Neural cell (in vitro differentiated cells): Measurements from ENCODE around the gene SPRY4.

Experiments used
- EP300 ChIP-seq: fragments of 450-650 bp; conservative IDR thresholded peaks from 2 replicates; pipeline ENCODE4 v1.6.1; 2014; ENCODE audit warnings: antibody characterized with exemption, mild to moderate bottlenecking, moderate library complexity; ENCODE audit not compliant: poor library complexity, severe bottlenecking
- EZH2 ChIP-seq: fragments of 200-600, 300-800 bp; shearing (Covaris generic), sonication (generic); IDR thresholded peaks from 2 replicates; pipeline ENCODE4 v1.6.1; 2014; ENCODE audit warnings: antibody characterized with exemption, low read length, borderline replicate concordance, mild to moderate bottlenecking; ENCODE audit not compliant: insufficient read depth, poor library complexity, severe bottlenecking
- POLR2AphosphoS5 ChIP-seq: IDR thresholded peaks from 2 replicates; pipeline ENCODE4 v1.6.1; 2012
- RAD21 ChIP-seq: fragments of 450-650 bp; conservative IDR thresholded peaks from 2 replicates; pipeline ENCODE4 v1.6.1; 2014; ENCODE audit warnings: antibody characterized with exemption, mild to moderate bottlenecking, moderate library complexity
- SMC3 ChIP-seq: fragments of 450-650 bp; conservative IDR thresholded peaks from 2 replicates; pipeline ENCODE4 v1.6.1; 2014; ENCODE audit warnings: antibody characterized with exemption, mild to moderate bottlenecking, moderate library complexity; ENCODE audit not compliant: poor library complexity
- TAF1 ChIP-seq: IDR thresholded peaks from 2 replicates; pipeline ENCODE4 v1.6.1; 2012; ENCODE audit warnings: low read depth
- TF ChIP-seq, protein P1 (sequence below): fragments of 450-650 bp; IDR thresholded peaks from 2 replicates; pipeline ENCODE4 v1.5.1; 2014; ENCODE audit warnings: antibody characterized with exemption, mild to moderate bottlenecking, moderate library complexity; ENCODE audit not compliant: poor library complexity, severe bottlenecking
- TF ChIP-seq, protein P2 (sequence below): IDR thresholded peaks from 2 replicates; pipeline ENCODE4 v1.6.1; 2012; ENCODE audit warnings: borderline replicate concordance

- TF ChIP-seq, protein P1, sequence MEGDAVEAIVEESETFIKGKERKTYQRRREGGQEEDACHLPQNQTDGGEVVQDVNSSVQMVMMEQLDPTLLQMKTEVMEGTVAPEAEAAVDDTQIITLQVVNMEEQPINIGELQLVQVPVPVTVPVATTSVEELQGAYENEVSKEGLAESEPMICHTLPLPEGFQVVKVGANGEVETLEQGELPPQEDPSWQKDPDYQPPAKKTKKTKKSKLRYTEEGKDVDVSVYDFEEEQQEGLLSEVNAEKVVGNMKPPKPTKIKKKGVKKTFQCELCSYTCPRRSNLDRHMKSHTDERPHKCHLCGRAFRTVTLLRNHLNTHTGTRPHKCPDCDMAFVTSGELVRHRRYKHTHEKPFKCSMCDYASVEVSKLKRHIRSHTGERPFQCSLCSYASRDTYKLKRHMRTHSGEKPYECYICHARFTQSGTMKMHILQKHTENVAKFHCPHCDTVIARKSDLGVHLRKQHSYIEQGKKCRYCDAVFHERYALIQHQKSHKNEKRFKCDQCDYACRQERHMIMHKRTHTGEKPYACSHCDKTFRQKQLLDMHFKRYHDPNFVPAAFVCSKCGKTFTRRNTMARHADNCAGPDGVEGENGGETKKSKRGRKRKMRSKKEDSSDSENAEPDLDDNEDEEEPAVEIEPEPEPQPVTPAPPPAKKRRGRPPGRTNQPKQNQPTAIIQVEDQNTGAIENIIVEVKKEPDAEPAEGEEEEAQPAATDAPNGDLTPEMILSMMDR: no peak
- TF ChIP-seq RAD21 (no peak), EZH2 (no peak), POLR2AphosphoS5 (no peak), TAF1 (no peak), EP300 (no peak), SMC3 (no peak)
- TF ChIP-seq, protein P2, sequence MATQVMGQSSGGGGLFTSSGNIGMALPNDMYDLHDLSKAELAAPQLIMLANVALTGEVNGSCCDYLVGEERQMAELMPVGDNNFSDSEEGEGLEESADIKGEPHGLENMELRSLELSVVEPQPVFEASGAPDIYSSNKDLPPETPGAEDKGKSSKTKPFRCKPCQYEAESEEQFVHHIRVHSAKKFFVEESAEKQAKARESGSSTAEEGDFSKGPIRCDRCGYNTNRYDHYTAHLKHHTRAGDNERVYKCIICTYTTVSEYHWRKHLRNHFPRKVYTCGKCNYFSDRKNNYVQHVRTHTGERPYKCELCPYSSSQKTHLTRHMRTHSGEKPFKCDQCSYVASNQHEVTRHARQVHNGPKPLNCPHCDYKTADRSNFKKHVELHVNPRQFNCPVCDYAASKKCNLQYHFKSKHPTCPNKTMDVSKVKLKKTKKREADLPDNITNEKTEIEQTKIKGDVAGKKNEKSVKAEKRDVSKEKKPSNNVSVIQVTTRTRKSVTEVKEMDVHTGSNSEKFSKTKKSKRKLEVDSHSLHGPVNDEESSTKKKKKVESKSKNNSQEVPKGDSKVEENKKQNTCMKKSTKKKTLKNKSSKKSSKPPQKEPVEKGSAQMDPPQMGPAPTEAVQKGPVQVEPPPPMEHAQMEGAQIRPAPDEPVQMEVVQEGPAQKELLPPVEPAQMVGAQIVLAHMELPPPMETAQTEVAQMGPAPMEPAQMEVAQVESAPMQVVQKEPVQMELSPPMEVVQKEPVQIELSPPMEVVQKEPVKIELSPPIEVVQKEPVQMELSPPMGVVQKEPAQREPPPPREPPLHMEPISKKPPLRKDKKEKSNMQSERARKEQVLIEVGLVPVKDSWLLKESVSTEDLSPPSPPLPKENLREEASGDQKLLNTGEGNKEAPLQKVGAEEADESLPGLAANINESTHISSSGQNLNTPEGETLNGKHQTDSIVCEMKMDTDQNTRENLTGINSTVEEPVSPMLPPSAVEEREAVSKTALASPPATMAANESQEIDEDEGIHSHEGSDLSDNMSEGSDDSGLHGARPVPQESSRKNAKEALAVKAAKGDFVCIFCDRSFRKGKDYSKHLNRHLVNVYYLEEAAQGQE: no peak
Measured at GRCh38 chr5:142281966-142282365, 42.9 kb downstream of the SPRY4 start.
